MM.1S (cell line): ENCODE data around the gene CEP290.

Experiments used
- DNase-seq: peaks from one replicate; pipeline ENCODE4 v3.0.0-alpha.2; 2015
- H2AFZ ChIP-seq: fragments of 300-600 bp; sonication (generic); 2 replicates; pipeline ENCODE4 v1.6.0; 2016; ENCODE audit warnings: antibody characterized with exemption, low read length
- H3F3A ChIP-seq: fragments of 300-600 bp; sonication (generic); 2 replicates; pipeline ENCODE4 v1.6.1; 2016; ENCODE audit warnings: mild to moderate bottlenecking, antibody characterized with exemption, low read length, moderate library complexity, mixed read lengths; ENCODE audit not compliant: insufficient read depth
- H3K27ac ChIP-seq: fragments of 300-600 bp; sonication (generic); 2 replicates; pipeline ENCODE4 v1.5.1; 2016; ENCODE audit warnings: mild to moderate bottlenecking, low read length
- H3K27me3 ChIP-seq: fragments of 300-600 bp; sonication (generic); replicated peaks from 2 replicates; pipeline ENCODE4 v1.6.0; 2016; ENCODE audit warnings: low read length; ENCODE audit not compliant: insufficient read depth
- H3K36me3 ChIP-seq: fragments of 300-600 bp; sonication (generic); replicated peaks from 2 replicates; pipeline ENCODE4 v1.6.1; 2016; ENCODE audit warnings: mild to moderate bottlenecking, low read length, mixed read lengths; ENCODE audit not compliant: insufficient read depth
- H3K4me1 ChIP-seq: fragments of 300-600 bp; sonication (generic); 2 replicates; pipeline ENCODE4 v1.6.1; 2016; ENCODE audit warnings: low read length, mixed read lengths
- H3K4me2 ChIP-seq: fragments of 300-600 bp; sonication (generic); 2 replicates; pipeline ENCODE4 v1.6.0; 2016; ENCODE audit warnings: low read depth, low read length
- H3K4me3 ChIP-seq: fragments of 300-600 bp; sonication (generic); 2 replicates; pipeline ENCODE4 v1.5.1; 2016; ENCODE audit warnings: low read length, mixed read lengths
- H3K79me2 ChIP-seq: fragments of 300-600 bp; sonication (generic); 2 replicates; pipeline ENCODE4 v1.6.1; 2016; ENCODE audit warnings: mixed run types, low read length, mixed read lengths
- H3K9ac ChIP-seq: fragments of 300-600 bp; sonication (generic); 2 replicates; pipeline ENCODE4 v1.6.1; 2016; ENCODE audit warnings: low read length, mixed read lengths
- H3K9me2 ChIP-seq: fragments of 300-600 bp; sonication (generic); replicated peaks from 2 replicates; pipeline ENCODE4 v1.6.1; 2016; ENCODE audit warnings: mild to moderate bottlenecking, low read length, mixed read lengths; ENCODE audit not compliant: insufficient read depth
- H3K9me3 ChIP-seq: fragments of 300-600 bp; sonication (generic); replicated peaks from 2 replicates; pipeline ENCODE4 v1.6.1; 2016; ENCODE audit warnings: mild to moderate bottlenecking, low read length, mixed read lengths; ENCODE audit not compliant: insufficient read depth
- H4K20me1 ChIP-seq: fragments of 300-600 bp; sonication (generic); 2 replicates; pipeline ENCODE4 v1.6.1; 2016; ENCODE audit warnings: mild to moderate bottlenecking, low read length, moderate library complexity, mixed read lengths; ENCODE audit not compliant: insufficient read depth
- EZH2 ChIP-seq: fragments of 300-600 bp; sonication (generic); optimal IDR thresholded peaks from 2 replicates; pipeline ENCODE3; 2017; ENCODE audit warnings: low read depth, mild to moderate bottlenecking, antibody characterized with exemption, low read length, mixed read lengths
- EZH2phosphoT487 ChIP-seq: fragments of 300-600 bp; sonication (generic); IDR thresholded peaks from 2 replicates; pipeline ENCODE4 v1.6.1; 2018; ENCODE audit warnings: antibody characterized with exemption, low read length
- TF ChIP-seq, protein P1 (sequence below): fragments of 300-600 bp; sonication (generic); IDR thresholded peaks from 2 replicates; pipeline ENCODE4 v1.5.1; 2016; ENCODE audit warnings: antibody characterized with exemption, low read length, mixed read lengths

Gene CEP290

DNA sequence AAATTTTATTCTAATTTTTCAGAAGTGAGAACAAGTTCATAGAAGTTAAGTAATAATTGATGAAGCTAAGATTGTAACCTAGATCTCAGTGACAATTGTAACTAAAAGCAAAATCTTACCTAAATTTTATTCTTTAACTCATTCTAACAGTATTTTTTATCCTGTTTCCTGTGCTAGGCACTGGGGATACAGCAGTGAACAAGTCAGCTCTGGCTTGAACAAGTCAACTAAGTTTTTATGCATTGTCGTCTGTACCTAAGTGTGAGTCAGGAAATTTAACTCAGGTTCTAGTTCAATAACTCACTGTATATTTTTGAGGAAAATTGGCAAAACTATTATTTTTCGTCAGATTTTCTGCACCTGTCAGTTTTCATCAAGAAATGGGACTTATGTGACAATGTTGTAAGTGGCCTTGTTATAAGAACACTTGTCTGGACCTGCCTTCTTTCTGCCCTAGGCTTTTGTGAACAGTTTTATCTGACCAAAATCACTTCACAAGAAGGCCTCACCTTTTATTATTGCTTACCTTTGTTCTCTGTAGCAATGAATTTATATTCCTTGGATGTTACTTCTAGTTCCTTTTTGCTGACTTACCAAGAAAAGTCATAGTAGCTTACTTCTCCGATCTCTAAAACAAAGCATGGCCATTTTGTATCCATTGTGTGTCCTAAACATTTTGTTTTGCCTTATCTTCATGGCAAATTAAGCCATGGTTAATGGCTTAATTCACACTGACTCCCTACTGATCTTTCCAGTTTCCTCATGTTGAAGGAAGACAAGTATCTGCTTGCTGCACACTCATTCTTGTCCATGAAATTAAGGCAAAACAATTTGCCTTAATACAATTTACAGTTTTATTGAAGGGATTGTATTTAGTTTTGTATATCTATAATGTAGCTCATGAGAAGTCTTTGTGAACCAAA is 2.9 kb upstream of the CEP290 start:
- Histone ChIP-seq H3K9me2 (no peaks in the 10 kb centered on the region), H3K27me3 (no peaks in the 10 kb centered on the region), H3F3A (peaks cover 7% of the 10 kb centered on the region; the same call in 1 of the 2 replicates), H2AFZ (no peak overlapping the region), H3K36me3 (no peaks in the 10 kb centered on the region), H3K4me1 (peaks cover 7% of the 10 kb centered on the region; the same call in 1 of the 2 replicates), H4K20me1 (no peaks in the 10 kb centered on the region), H3K27ac (no peak overlapping the region), H3K4me3 (no peak overlapping the region), H3K79me2 (peaks cover 48% of the 10 kb centered on the region), H3K9ac (no peak overlapping the region), H3K4me2 (no peak overlapping the region), H3K9me3 (no peaks in the 10 kb centered on the region)
- TF ChIP-seq EZH2phosphoT487 (no peak), EZH2 (no peak)
- TF ChIP-seq, protein P1, sequence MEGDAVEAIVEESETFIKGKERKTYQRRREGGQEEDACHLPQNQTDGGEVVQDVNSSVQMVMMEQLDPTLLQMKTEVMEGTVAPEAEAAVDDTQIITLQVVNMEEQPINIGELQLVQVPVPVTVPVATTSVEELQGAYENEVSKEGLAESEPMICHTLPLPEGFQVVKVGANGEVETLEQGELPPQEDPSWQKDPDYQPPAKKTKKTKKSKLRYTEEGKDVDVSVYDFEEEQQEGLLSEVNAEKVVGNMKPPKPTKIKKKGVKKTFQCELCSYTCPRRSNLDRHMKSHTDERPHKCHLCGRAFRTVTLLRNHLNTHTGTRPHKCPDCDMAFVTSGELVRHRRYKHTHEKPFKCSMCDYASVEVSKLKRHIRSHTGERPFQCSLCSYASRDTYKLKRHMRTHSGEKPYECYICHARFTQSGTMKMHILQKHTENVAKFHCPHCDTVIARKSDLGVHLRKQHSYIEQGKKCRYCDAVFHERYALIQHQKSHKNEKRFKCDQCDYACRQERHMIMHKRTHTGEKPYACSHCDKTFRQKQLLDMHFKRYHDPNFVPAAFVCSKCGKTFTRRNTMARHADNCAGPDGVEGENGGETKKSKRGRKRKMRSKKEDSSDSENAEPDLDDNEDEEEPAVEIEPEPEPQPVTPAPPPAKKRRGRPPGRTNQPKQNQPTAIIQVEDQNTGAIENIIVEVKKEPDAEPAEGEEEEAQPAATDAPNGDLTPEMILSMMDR: no peak
- DNase-seq: no peak

DNA sequence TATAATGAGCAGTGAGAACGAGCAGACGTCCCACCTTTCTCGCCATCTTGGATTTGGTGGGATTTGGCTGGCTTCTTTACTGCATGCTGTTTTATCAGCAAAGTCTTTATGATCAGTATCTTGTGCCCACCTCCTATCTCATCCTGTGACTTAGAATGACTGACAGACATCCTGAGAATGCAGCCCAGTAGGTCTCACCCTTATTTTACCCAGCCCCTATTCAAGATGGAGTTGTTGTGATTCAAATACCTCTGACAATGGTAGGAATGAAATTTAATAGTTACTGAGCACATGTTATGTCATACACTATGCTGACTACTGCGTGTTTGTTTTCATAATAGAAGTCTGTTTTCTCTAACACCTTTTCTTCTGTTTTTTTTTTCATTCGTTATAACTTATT is 2.1 kb upstream of the CEP290 start:
- H3K4me2 ChIP-seq: no peak overlapping the region
- TF ChIP-seq EZH2: no peak
- no peak for TF ChIP-seq EZH2phosphoT487
- TF ChIP-seq, protein P1: no peak
- H3K9ac ChIP-seq: no peak overlapping the region
- H2AFZ ChIP-seq: no peak overlapping the region
- no peak for DNase-seq
- peaks cover 47% of the 10 kb centered on the region for H3K79me2 ChIP-seq
- H3K36me3 ChIP-seq: no peaks in the 10 kb centered on the region
- no peak overlapping the region for H3K27ac ChIP-seq
- no peak overlapping the region for H3K4me3 ChIP-seq
- peaks cover 7% of the 10 kb centered on the region; the same call in 1 of the 2 replicates for H3K4me1 ChIP-seq
- no peaks in the 10 kb centered on the region for H4K20me1 ChIP-seq
- H3K27me3 ChIP-seq: no peaks in the 10 kb centered on the region
- H3F3A ChIP-seq: peaks cover 7% of the 10 kb centered on the region; the same call in 1 of the 2 replicates
- H3K9me2 ChIP-seq: no peaks in the 10 kb centered on the region
- no peaks in the 10 kb centered on the region for H3K9me3 ChIP-seq

DNA sequence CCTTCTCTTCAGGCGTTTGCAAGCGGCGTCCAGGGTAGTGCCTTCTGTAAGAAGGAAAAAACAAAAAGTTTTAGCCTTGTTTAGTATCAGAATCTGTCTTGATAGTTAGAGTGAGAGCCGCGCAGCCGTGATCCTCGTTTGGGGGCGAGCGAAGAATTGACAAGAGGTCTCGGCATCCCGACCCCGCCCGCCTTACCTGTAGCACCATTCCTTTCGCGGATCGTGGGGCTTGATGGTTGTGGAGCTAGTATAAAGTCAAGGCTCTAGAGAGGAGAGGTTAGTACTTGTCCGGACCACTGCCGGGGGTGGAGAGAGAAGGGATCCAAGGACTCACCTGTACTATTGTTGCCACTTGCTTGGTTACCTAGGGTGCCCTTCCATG is 713 bp upstream of the CEP290 start:
- Histone ChIP-seq H3K9me3 (no peaks in the 10 kb centered on the region), H3K36me3 (no peaks in the 10 kb centered on the region), H3K9ac (peak overlapping the region; percentile 83), H4K20me1 (no peaks in the 10 kb centered on the region), H3F3A (peaks cover 7% of the 10 kb centered on the region; the same call in 1 of the 2 replicates), H2AFZ (peak overlapping the region; percentile 83), H3K27ac (peak overlapping the region; percentile 75), H3K4me1 (peaks cover 7% of the 10 kb centered on the region; the same call in 1 of the 2 replicates), H3K79me2 (peaks cover 44% of the 10 kb centered on the region), H3K4me3 (peak overlapping the region; percentile 91), H3K4me2 (peak overlapping the region; percentile 91), H3K27me3 (no peaks in the 10 kb centered on the region), H3K9me2 (no peaks in the 10 kb centered on the region)
- TF ChIP-seq EZH2 (no peak), EZH2phosphoT487 (no peak)
- TF ChIP-seq, protein P1: no peak
- peak; percentile 34 for DNase-seq
